COR-L47 (cell line): Measurements from ENCODE around the gene SLC25A2.

Source experiments
- DNase-seq: peaks from one replicate; lab custom pipeline; 2025; lab: John Stamatoyannopoulos, UW

The SLC25A2 gene

GRCh38 chr5:141313711-141314110, 9.9 kb upstream of the SLC25A2 start:
- no peak for DNase-seq

GRCh38 chr5:141306630-141307029, 2.8 kb upstream of the SLC25A2 start:
- DNase-seq: no peak

GRCh38 chr5:141298376-141298775, 5.5 kb downstream of the SLC25A2 start:
- no peak for DNase-seq

GRCh38 chr5:141272906-141273305, 30.9 kb downstream of the SLC25A2 start:
- no peak for DNase-seq

GRCh38 chr5:141269195-141269594, 34.7 kb downstream of the SLC25A2 start:
- no peak for DNase-seq

GRCh38 chr5:141261238-141261546, 42.7 kb downstream of the SLC25A2 start:
- no peak for DNase-seq

- no peak for DNase-seq
These were observed 43.2 kb downstream of the SLC25A2 start for GRCh38 chr5:141260458-141261237.

GRCh38 chr5:141258948-141259347, 44.9 kb downstream of the SLC25A2 start:
- no peak for DNase-seq

GRCh38 chr5:141258464-141258863, 45.4 kb downstream of the SLC25A2 start:
- DNase-seq: no peak
